ENCODE measurements around the gene VPS45. TPM values are rescaled to one million over a fixed set of nuclear protein-coding genes. Genes with fewer than 3 reads are reported as not detected.

VPS45 gene
- total and polyA plus RNA-seq, 2 of the 4 experiments (the other 2 are of a cell fraction) = 32.4 to 33.3 TPM

GRCh38 chr1:150182247-150182646 lies 114.7 kb downstream of the VPS45 start:
- Histone ChIP-seq H3K4ac (ENCODE audit: low read depth, low read length) (no peak overlapping the region), H2BK120ac (ENCODE audit: low read depth, low read length) (no peak overlapping the region), H2BK5ac (ENCODE audit: low read depth, low read length, poor library complexity, severe bottlenecking) (no peak overlapping the region), H3K4me2 (ENCODE audit: low read depth, low read length) (no peak overlapping the region), H4K5ac (ENCODE audit: low read depth, low read length) (no peak overlapping the region), H4K20me1 (ENCODE audit: insufficient read depth, low read length) (no peaks in the 10 kb centered on the region), H3K9me3 (ENCODE audit: control insufficient read depth, insufficient read depth, low read length) (no peaks in the 10 kb centered on the region), H3K9ac (ENCODE audit: low read depth, low read length) (no peak overlapping the region), H3K79me1 (ENCODE audit: low read depth in 1 of 2, low read length in 2 of 2) (no peaks in the 10 kb centered on the region), H3K4me1 (ENCODE audit: control insufficient read depth, insufficient read depth, low read length) (peaks cover 2% of the 10 kb centered on the region; the same call in 1 of the 2 replicates), H2BK20ac (ENCODE audit: low read depth, low read length) (no peak overlapping the region), H4K8ac (ENCODE audit: low read depth in 2 of 2, low read length in 2 of 2) (no peak overlapping the region), H3K27ac (ENCODE audit: insufficient read depth, low read length) (no peak overlapping the region), H2AK5ac (ENCODE audit: low read depth, low read length) (no peak overlapping the region), H3K9me1 (ENCODE audit: insufficient read depth, low read length) (no peaks in the 10 kb centered on the region), H3K23ac (ENCODE audit: low read depth, low read length) (no peak overlapping the region), H2AFZ (replicated peaks; ENCODE audit: low read length, poor library complexity) (no peak overlapping the region), H3K4me3 (ENCODE audit: insufficient read depth, low read depth, low read length) (no peak overlapping the region), H3K27me3 (ENCODE audit: control insufficient read depth, insufficient read depth, low read length) (no peaks in the 10 kb centered on the region), H3K36me3 (ENCODE audit: control insufficient read depth, insufficient read depth, low read length) (no peaks in the 10 kb centered on the region), H3K56ac (ENCODE audit: extremely low read depth, insufficient read depth, low read length) (no peak overlapping the region), H2BK15ac (ENCODE audit: low read depth, low read length) (no peak overlapping the region), H3K14ac (replicated peaks; ENCODE audit: low read depth, low read length) (no peak overlapping the region), H4K91ac (ENCODE audit: insufficient read depth, low read depth, low read length) (no peak overlapping the region), H3K18ac (ENCODE audit: low read depth, low read length) (no peak overlapping the region), H2AK9ac (replicated peaks; ENCODE audit: low read depth, low read length, poor library complexity) (no peak overlapping the region)
- ChIA-PET CTCF (interaction anchor here (0.8 to 1.8 kb wide), 3 partner anchors 8 to 266 kb away, joined by 3 to 5 read pairs (median 3); no protein-coding TSS in a partner anchor), POLR2A (ENCODE audit: unreplicated experiment) (no interaction called here)
- DNase-seq (no peak), ATAC-seq (ENCODE audit: low read depth) (no peak)
- BruUV-seq (replicated peaks) = no TSS peak
- intact Hi-C loops (cut with micrococcal nuclease) (no loop called here), dilution Hi-C loops (cut with HindIII; ENCODE audit: low sequenced_read_pairs, unreplicated experiment) (no loop called here), in situ Hi-C loops (cut with MboI; ENCODE audit: low sequenced_read_pairs) (no loop called here)
- no peak for TF ChIP-seq ELK1 (IDR thresholded peaks at IDR 0.05; ENCODE audit: borderline replicate concordance, low read depth, low read length)
- TF ChIP-seq CTCF (conservative IDR thresholded peaks at IDR 0.05; ENCODE audit: low read depth, low read length) = no peak
- TF ChIP-seq FOS (IDR thresholded peaks at IDR 0.05; ENCODE audit: low read depth, low read length) = no peak
- WGBS, 2 experiments (ENCODE audit: extremely low coverage in 2 of 2, insufficient read length in 1 of 2) = no CpG with 5 or more reads among the region's 11 CpGs
